ENCODE results near the gene DVL1.

DVL1 gene

DNA sequence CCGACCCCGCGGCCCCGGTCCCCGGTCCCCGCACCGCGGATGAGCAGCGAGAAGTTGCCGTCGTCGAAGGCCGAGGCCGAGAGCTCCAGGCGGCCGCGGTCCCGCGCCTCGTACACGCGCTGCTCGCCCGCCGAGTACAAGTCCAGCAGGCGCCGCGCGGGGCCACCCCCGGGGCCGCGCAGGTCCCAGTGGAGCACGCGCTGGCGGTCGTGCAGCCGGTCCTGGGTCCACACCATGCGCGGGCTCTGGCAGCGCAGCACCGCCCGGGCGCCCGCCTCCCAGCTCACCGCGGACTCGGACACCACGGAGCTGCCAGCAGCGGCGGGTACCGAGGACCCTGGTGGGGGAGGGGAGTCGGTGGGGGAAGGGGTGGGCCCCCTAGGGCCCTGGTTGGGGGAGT lies 6.2 kb upstream of the DVL1 start:
- no peak for FAIRE-seq

DNA sequence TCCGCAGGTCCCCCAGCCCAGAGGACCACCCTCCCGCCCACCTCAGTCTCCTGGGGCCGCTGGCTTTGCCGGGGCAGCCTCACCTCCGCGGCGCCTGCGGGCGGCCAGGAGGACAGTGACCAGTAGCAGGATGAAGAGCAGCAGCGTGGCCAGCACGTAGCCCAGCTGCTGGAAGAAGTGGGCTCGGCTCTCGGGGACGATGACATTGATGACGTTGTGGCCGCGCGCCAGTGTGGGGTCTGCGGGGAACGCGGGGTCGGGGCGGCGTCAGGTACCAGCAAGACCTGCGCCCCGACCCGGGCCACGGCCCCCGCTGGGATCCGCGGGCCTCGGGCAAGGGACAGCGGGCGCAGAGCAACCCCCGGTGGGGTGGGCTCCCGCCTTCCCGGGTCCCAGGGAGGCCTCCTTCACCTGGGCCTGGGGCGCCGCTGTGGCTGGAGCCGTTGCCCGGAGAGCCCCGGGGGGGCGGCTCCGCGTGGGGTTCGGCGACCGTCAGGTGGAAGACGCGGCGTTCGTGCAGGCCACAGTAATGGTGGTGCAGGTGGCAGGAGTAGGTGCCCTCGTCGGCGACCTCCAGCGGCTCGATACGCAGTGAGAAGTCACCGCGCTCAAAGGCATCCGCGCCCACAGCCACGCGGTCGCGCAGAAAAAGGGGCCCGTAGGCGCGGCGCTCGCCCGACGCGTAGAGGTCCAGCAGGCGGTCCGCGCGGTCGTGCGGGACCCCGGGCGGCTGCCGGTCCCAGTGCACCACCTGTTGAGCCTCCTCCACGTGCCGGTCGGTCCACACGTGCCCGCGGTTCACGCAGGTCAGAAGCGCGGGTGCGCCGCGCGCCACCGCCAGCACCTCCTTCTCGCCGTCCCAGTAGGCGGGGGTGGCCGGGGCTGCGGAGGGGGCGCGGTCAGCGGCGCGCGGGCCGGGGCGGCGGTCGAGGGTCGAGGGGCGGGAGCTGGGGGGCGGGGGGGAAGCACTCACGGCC lies 5.3 kb upstream of the DVL1 start:
- no peak for FAIRE-seq

DNA sequence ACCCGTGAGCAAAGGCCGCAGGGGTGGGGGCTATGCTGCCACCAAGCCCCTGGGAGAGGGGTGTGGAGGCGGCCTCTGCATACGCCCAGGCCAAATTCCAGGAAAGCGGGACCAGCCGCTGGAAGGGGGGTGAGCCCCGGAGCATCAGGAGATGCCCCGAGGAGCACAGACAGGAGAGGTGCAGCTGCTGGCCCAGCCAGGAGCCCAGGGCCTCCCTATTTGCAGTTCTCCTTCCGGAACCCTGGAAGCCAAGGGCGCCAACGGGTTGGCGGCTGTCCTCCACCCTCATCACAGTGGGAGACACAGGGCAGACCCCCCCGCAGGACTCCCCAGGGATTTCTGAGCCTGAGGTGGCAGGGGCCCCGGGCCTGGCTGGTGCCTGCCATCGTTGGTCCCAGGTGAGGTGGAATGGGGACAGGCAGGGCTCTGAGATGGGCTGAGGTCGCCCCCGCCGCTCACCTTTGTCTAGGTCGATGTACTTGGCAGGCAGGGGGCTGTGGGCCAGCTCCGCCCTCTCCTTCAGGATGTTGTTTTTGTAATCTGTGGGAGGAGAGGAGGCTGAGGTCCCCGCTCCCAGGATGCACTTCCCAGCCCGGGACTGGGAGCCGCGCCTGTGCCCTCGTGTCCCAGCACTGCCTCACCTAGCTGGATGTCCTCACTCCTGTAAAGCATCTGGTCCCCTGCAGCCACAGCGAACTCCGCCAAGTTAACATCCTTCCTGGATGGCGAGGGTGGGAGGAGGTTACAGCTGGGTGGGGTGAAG lies 4.4 kb upstream of the DVL1 start:
- FAIRE-seq, result no peak

DNA sequence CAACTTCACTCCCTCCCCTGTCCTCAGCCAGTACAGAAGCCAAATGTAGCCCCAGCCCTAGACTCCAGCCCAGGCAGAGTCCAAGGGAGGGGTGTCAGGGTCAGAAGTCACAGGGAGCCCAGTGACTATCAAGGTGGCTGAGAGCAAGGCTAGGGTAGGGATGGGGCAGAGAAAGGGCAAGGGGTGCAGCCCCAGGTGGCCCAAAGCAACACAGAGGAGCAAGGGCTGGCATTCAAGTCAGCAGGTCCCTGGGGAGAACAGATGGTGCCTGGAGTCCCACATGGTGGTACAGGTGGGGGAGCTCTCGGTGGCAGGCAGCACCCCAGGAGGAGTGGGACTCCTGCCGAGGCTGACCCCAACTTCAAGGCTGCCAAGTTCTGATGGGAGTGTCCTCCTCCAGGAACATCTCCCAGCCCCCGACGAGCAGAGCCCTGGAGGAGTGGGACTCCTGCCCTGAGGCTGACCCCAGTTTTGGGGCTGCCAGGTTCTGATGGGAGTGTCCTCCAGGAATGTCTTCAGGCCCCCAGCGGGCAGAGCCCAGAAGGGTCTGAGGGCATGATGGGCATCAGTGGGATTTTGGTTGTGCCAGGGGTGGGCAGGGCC lies 3.7 kb upstream of the DVL1 start:
- no peak for FAIRE-seq

DNA sequence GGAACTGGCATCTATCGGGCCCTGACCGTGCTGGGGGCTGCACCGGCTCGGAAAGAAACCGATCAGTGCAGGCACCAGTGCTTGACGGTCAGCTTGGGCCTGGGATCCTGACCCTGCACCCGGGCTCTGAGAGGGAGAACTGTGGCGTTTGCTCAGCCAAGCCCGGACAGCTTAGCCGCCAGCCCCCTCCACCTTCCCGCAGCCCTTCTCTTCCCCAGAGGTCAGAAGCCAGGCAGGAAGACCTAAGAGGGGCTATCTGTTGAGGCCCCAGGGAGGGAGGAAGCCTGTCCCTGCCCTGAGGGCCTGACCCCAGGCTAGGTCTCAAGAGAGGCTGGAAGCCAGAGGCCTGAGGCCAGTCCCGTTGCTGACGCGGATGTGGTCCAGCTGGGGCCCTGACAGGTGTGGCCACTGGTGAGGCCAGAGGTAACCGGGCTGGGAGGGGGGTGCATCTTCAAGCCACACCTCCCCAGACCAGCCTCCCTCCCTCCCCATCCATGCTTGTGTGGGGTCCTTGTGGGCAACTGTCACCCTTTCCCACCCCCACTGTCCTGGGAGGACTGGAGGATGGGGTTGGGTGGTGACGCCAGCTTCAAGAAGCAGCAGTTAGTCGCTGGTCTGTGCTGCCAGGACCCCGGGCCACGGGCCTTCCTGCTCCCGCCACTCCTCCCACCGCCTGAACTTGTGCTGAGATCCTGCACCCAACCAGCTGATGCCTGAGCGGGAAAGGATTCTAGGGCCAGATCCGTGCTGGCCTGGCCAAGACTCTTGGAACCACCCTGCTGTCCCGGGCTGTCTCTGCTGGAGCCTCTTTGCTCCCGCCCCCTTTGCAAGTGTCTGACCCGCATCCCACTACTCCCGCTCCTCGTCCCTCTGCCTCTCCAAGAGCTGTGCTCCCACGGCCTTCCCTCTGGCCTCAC lies 2.6 kb upstream of the DVL1 start:
- FAIRE-seq, result no peak

DNA sequence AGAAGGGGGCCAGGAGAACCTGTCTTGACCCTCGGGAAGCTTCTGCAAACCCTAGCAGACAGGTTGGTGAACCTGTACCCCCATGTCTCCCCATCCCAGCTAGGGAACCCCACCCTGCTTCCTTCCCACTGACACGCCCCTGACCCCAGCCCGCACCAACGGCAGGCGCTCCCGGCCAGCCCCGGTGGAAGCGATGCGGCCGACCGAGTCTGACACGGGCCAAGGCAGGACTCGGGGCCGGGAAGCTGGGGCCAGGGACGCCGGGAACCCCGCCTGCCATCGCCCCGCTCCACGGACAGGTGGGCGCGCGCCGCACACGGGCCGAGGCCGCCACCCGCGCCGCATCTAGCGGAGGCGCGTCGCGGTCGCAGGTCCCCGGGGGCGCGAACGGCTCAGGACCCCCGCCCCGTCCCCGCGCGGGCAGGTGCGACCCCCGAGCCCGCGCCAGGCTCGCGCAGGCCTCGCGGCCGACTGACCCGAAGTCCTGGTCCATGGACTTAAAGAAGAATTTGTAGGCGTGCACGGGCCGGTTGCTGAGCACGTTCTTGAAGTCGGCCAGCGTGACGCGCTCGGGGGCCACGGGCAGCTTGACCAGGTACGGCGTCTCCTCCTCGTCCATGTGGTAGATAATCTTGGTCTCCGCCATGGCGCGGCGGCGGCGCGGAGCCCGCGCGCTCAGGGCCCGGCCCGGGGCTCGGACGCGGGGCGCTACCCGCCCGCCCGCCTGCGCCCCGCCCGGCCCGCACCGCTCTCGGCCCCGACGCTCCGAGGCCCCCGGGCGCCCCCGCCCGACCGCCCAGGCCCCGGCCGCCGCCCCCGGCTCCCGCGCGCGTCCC lies 580 bp downstream of the DVL1 start:
- FAIRE-seq, result no peak

DNA sequence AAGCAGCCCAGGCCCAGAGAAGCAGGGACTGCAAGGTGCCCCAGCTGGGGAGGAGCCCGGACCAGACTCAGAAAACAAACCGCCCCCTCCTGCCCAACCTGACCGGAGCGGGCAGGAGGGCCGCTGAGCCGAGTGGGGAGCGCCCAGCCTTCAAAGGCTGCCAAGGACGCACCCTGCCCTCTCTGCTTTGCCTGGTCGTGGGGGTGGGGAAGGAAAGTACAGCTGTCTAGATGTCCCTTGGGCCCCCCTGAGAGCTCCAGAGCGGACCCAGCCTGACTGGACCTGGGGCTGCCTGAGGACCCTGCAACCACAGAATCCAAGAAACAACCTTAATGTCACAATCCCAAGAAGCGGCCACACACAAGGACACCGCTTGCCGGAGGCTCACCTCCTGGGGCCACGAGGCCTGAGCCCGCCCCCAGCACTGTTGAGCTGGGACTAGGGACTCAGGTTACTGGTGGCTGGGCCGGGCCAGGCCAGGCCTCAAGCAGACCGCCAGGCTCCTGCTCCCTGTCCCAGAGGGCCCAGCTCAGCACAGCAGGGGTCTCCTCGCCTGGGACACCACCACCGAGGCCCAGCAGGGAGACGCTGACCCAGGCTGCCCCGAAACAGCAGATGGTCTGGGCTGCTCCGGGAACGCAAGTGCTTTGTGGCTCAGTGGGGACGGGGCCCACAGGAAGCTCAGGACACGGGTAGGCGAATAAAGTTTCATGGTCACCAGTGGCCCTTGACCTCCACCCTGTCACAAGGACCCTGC lies 1.4 kb downstream of the DVL1 start:
- FAIRE-seq, result no peak

DNA sequence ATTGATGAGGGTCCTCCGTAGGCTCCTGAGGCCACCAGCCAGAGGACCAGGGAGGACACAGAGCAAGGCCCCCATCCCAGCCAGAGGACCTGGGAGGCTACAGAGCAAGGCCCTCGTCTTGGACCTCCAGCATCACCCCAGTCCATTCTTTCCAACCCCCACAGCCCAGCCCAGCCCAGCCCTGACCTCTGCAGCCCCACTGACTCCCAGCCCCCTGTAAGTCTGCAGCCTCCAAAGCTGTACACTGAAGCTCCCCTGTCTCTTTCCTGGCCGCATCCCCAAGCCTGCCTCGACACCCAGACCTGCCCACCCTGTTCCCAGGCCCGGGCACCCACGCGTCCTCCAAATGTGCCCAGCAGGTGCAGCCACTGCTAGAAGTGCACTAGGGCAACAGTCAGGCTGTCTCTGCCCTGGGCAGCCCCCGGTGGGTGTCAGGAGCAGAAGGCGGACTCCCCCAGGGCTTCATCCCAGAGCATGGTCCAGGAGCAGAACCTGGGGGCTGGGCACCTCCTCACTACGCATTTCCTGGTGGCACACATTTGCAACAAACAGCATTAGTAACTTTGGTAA lies 2.1 kb downstream of the DVL1 start:
- FAIRE-seq, result no peak

DNA sequence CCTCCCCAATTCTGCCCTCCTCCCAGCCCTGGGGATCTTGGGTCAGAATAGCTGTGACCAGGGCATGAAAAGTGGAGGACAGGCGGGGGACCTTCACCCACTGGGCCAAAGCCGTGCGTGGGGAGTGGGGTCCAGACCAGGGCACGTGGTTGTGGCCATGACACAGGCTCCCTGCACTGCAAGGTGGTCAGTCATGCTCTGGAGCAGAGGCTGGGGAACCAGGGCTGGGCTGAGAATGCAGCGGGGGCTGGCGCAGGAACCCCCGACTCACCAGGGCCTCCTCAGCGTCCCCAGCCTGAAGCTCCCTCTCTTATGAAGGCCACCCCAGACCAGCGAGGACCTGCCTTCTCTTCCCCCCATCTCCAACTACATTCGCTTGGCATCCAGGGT lies 2.7 kb downstream of the DVL1 start:
- FAIRE-seq, result no peak

DNA sequence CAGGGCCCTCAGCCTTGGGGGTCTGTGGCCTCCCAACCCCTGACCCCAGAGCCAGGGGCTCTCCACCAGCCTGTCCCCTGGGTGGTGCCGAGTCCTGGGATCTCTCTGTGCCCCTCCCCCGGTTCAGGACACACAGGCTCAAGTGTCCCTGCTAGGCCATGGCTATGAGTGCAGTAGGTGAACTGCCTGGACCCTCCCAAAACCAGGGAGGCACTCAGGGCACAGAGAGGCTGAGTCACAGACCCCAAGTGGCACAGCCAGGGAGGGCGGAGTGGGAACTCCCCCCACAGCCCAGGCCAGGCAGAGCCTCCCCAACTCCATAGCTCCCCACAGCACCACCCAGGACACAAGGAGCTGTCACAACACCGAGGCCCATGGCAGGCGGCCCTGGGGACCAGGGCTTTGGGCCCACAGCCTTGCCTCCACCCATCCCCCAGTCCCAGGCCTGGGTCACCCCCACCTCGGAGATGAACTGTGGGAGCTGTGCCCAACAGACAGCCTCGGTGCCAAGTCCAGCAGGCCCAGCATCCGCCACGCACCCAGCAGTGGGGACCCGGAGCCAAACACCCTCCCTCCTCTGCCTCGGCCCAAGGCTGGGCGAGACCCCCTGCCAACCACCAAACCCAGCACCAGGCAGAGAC lies 3.2 kb downstream of the DVL1 start:
- FAIRE-seq, result no peak

DNA sequence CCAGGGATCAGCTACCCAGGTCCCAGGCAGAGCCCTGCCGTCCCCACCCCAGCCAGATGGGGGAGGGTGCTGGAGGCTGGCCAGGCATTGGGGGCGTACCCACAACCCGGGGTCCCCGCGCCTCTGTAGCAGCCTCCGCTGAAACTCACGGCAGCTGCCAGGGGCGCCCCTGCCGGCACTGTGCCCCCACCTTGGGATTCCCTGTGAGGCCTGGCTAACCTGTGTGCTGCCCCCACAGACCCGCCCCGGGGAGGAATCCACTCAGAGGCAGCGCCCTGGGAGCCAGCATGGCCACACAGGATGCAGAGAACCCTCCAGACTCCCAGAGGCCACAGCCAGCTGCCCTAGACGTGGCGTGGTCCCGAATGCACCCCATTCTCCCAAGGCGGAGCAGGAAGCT lies 3.8 kb downstream of the DVL1 start:
- no peak for FAIRE-seq

DNA sequence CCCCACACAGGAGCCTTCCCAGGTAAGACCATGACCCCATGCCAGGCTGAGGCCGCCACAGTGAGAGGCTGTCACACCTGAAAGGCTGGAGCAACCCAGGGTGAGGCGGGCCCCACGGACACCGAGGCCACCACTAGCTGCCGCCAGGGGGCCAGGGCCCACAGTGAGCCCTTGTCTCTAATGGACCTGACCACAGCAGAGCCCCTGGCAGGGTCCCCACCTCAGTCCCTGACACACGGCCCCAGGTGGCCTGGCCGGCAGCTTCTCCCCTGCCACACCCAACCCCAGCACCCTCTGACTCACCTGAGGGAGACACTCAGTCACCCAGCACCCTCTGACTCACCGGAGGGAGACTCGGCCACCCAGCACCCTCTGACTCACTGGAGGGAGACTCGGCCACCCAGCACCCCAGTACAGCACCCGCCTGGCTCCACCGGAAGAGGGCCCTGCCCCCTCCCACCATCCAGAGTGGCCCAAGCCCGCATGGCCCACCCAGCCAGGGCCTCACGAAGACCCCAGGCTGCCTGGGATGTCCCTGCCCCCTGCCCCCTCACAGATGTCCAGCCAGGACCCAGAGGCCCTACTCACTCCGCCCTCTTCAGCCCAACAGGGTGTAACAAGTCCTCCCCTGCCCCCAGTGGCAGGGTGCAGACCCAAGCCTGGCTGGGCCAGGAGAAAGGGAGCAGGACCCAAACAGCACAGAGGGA lies 4.4 kb downstream of the DVL1 start:
- no peak for FAIRE-seq

DNA sequence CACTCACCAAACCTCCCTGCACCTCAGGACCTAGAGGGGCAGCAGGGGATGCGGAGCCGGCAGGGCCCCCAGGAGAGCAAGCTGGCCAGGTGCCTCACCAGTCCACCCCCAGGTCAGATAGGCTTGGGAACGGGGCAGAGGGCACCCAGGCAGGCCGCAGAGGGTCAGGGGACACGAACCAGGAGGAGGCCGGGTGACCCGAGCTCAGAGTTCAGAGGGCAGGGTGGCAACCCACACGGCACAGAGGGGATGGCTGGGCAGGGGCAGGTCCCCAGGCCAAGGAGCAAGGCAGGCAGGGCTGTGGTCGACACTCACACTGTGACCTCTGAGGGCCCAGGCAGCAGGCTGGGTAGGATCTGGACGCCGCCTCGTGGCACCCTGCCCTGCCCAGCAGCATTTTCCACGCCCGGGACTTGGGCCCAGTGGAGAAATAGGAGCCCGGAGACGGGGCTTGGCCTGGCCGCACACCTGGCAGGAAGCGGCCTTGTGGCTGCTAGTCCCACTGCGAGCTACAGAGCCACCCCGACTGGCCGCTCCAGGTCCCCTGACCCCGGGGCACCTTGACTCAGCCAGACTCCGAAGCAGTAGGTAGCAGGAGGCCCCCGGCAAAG lies 5.3 kb downstream of the DVL1 start:
- no peak for FAIRE-seq

DNA sequence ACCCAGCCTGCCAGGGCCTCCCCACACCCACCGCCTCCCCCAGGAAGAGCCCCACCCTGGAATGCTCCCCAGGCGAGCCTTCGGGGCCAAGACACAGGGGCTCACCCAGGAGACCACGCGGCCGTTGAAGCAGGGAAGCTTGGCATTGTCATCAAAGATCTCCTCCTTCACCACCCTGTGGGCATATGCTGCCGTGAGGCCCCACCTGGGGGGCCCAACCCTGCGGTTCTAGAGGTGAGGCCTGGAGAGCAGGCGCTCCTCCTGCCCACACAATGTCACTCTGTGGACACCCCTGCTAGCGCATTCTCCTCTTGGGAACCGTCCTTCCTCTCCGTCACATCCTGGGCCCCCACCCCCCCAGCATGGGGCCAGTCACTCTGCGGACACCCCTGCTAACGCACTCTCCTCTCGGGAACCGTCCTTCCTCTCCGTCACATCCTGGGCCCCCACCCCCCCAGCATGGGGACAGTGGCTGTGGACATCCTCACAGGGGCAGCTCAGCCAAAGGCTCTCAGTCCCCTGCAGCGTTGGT lies 6.6 kb downstream of the DVL1 start:
- no peak for FAIRE-seq

DNA sequence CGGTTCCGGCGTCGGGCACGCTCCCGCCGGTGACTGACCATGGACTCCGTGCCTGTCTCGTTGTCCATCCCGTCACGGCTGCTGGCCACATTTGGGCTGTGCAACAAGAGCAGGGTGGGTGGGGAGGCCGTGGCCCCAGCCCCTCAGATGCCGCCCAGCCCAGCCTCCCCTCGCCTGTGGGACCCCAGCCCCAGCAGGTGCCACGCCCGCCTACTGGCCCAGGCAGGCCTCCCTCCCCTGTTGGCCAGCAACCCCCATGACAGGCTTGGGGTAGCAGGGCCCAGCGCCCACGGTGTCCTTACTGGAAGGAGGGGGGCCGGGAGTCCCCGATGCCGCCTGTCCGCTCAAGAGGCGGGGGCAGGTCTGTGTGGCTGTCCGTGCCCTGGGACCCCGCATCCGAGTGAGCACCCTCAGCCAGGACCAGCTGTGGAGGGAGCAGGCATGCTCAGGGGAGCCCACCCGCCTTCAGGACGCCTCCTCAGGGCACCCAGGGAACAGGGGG lies 7.1 kb downstream of the DVL1 start:
- FAIRE-seq, result no peak

DNA sequence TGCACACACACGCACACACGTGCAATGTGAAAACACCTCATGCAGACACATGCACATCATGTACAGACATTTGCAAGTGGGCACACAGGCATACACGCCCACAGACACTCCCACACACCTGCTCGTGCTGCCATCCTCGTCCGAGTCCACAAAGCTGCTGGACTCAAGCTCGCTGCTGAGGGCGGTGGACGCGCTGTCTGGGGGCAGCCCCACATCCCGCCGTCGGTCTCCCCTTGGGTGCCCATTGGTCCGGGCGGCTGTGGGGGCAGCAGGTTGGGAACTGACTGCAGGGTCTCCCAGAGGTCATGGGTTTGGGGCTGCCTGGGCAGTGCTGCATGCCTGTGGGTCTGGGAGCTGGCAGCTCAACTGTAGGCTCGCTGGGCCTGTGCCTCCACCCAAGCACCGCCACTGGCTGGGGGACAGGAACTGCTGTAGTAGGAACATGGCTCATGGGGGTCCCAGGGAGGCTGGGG lies 7.6 kb downstream of the DVL1 start:
- FAIRE-seq, result no peak

DNA sequence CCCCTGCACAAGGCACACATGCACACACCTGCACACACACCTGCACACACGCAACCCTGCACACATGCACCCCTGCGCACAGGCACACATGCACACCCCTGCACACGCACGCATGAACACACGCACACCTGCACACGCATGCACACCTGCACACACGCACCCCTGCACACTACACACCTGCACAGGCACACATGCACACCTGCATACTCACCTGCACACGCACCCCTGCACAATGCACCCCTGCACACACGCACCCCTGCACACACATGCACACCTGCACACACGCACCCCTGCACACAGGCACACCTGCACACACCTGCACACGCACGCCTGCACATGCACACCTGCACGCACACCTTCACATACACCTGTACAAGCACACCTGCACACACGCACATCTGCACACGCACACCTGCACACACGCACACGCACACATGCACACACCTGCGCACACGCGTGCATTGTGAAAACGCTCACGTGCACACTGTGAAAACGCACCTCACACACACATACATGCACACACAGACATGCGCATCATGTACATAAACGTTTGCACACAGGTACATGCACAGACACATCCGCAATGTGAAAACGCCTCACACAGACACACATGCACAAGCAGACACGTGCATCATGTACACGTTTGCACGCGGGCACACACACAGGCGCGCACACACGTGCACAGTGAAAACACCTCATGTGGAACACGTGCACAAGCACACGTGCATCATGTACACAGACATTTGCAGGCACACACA lies 8.2 kb downstream of the DVL1 start:
- FAIRE-seq, result no peak
